Measurements from ENCODE around the gene GNA12.

The GNA12 gene

DNA sequence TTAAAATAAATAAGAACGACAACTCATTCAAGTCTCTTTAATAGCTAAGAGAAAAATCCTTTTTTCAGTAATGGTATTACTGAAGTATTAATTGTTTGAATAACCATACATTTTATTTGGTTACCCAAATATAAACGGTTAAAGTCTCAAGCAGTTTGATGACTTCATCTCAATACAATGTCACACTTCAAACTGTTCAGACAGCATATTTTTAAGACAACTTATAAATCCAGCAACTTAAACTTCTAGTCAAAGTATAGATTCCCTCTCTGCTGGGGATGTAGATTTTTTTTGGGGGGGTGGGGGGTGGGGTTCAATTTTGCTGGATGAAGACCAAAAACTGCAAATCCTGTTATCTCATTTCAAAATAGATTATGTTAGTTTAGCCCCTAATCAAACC lies 42.0 kb downstream of the GNA12 start:
- DNase-seq (ENCODE audit: low spot score), result no peak

DNA sequence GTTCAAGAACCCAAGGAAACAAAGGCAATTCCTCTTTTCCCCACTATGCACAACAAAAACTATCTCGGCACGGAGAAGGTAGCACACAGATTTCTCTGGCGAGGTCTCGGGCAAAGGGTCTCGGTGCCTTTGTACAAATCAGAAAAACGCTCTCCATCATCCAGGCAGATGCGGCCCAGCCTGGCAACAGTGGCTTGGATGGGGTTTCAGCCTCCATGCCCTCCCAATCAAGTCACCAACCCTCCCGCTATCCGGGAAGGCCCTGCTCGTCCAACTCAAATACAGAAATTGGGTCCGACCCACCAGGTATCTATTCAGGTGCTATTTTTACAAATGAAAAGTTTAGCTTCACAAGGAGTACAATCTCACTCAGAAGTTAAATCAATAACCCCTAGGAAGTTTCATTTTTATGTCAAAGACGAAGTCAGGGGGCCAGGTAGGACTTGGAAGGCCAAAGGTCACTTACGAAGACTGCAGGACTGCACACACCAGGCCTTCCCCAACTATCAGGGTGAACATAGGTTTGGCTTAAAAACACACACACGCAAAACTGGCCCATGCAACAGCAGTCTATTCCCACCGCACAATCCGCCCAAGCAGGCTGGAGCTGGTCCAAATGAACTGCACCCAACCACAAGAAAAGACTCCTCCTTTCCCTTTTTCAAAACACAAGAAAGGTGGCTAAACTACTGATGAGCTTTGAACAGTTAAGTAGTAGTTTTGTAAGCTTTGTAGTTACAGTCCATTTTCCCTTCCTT lies 43.0 kb downstream of the GNA12 start:
- DNase-seq (ENCODE audit: low spot score), result peak; percentile 55

DNA sequence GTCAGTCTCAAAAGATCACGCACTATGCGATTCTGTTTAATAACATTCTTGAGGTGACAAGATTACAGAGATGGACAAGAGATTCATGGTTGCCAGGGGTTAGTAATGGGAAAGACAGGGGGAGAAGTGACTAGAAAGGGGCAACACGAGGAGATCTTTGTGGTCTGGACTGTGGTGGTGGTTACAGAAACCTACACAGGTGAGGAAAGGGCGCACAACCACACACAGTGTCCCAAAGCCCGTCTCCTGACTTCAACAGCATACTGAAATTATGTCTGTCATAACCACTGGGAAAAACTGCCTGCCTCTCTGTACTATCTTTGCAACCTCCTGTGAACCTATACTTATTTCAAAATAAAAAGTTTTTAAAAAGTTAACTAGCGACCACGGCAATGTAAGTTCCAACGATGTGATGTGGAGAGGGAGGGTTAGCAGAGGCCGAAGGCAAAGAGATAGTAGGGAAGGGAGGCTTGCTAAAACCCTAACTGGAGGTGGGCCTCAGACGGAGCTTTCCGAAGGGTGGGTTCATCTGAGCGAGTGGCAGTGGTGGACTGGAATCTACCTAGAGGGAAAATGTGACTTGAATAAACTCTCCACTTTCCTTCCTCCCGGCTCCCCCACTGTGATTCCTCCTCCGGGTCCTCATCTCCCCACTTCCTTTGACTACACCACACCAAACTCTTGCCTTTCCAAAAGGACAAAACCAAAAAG lies 43.7 kb downstream of the GNA12 start:
- no peak for DNase-seq (ENCODE audit: low spot score)

DNA sequence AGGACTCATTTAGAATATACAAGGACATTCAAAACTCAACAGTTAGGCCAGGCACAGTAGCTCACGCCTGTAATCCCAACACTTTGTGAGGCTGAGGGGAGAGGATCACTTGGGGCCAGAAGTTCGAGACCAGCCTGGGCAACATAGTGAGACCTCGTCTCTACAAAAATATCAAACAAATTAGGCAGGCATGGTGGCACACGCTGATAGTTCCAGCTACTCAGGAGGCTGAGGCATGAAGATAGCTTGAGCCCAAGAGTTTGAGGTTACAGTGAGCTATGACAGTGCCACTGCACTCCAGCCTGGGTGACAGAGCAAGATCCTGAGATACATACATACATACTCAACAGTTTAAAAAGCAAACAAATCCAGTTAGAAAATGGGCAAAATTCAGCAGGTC lies 44.9 kb downstream of the GNA12 start:
- DNase-seq (ENCODE audit: low spot score), result no peak

DNA sequence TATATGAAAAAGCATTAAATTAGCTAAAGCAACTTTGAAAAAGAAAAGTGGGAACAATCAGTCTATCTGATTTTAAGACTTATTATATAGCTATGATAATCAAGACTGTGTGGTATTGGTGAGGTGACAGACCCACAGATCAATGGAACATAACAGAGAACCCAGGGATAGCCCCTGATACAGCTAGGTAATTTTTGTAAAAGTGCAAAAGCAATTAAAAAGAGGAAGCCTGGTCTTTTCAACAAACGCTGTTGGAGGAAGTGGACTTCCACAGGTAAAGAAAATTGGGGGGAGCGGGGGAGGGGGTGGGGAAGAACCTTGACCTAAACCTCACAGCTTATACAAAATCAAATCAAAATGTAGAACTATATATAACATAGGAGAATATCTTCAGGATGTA lies 45.4 kb downstream of the GNA12 start:
- DNase-seq (ENCODE audit: low spot score), result no peak

DNA sequence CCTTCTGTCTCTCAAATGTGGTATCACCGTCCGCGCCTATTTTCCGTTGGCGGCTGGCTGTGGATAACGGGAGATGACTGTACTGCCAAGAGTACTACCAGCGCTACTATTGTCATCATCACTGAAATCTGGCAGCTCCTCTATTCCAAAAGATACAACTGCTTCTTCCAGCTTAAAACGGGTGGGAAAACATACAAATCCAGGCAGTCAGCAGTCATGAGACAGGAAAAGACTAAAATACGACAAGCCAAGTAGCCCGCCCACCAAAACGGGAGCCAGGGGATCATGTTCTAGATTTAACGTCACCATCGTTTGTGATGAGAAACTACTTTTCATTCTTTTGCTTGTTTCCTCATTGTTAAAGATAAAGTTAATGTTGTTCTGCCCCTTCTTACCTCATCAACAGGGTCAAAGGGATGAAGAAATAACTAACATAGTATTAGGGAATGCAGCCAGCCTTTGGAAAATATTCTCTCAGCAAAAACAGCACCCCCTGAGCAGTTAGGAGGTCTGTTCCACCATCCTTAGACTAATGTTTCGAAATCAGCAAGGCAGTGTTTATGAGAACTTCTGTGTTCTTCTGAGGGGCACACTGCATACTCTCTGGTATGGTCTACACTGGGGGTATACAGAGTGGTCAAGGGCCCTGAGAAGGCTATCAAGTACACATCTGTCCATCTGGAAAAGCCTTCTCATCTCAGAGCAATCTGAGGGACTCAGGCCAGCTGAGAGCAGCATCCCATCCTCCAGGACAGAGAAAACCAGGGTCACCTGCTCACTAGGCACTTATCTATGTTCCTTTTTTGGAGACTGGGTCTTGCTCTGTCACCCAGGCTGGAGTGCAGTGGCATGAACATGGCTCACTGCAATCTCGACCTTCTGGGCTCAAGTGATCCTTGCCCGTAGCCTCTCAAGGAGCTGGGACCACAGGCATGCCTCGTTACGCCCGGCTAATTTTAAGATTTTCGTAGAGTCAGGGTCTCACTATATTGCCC lies 47.5 kb downstream of the GNA12 start:
- peak; percentile 65 for DNase-seq (ENCODE audit: low spot score)

DNA sequence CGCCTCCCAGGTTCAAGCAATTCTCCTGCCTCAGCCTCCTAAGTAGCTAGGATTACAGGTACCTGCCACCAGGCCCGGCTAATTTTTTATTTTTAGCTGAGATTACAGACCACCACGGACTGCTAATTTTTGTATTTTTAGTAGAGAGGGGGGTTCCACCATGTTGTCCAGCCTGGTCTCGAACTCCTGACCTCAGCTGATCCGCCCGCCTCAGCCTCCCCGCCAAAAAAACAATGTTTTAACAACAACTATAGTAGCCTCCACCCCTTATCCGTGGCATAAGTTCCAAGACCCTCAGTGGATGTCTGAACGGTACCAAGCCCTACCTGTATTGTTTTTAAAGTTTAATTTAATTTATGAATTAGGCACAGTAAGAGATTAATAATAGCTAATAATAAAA lies 48.2 kb downstream of the GNA12 start:
- no peak for DNase-seq (ENCODE audit: low spot score)

DNA sequence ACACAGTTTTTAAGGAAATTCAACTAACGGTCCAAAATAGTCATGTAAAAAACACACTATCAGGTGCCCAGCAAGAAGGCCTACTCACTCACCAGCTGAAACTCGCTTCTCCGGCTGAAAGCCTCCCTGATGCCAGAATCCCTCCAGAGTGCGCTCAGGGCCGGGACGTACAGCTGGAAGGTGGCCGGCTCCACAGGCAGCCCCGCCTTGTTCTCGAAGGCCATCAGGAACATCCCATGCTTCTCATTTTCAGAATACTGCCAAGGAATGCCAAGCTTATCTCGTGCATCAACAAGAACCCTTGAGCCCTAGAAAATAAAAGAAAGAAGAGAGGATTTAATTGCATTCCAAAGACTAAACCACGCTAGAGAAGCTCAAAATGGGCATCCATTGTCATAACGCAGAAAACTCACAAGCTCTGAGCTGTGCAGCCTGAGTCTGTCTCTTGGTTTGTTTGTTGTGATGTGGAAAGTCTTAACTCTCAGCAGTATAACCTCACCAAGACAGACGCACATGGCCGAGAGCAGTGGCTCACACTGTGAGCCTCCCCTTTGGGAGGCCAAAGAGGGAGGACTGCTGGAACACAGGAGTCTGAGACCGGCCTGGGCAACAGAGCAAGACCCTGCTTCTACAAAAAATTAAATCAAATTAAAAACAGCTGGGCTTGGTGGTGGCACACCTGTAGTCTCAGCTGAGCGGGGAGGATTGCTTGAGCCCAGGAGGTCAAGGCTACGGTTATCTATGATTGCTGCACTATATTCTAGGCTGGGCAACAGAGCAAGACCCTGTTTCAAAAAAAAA lies 49.1 kb downstream of the GNA12 start:
- no peak for DNase-seq (ENCODE audit: low spot score)

DNA sequence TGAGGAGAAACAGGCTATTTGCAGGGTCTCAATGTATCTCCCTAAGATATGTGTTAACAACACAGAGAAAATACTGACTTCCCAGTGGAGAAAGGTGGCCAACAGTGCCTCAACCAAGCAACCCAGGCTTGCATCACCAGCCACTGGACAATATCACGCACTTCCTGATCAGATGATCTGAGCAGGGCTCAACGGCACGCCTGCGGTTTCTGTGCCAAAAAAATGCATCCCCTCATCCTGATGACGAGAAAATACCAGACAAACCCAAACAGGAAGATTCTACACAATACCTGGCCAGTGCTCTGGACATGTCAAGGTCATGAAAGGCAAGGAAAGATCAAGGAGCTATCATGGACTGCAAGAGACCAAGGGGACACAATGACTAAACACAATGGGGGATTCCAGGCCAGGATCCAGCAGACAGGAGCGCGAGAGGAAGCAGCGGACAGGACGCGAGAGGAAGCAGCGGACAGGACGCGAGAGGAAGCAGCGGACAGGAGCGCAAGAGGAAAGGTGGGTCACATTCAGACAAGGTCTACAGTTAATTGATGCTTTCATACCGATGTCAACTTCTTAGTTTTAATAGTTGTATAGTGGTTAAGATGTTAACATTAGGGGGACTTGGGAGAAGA lies 51.1 kb downstream of the GNA12 start:
- DNase-seq (ENCODE audit: low spot score), result no peak

DNA sequence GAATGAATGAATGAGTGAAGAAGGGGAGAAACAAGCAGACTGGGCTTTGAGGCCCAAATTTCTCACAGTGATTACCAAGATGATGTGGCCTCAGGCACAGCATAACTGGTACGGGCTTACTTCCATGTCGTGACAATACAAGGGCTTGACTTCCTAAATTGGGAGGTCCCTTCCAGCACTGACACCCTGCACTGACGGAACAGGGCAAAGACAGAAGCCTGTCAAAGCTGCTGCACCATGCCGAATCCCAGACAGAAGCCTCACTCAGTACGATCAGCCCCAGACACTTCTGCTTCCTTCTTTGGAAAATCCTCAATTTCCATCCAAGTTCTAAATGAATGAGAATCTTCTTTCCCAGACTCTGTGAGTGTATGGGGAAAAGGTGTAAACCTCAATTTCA lies 51.9 kb downstream of the GNA12 start:
- DNase-seq (ENCODE audit: low spot score), result no peak

DNA sequence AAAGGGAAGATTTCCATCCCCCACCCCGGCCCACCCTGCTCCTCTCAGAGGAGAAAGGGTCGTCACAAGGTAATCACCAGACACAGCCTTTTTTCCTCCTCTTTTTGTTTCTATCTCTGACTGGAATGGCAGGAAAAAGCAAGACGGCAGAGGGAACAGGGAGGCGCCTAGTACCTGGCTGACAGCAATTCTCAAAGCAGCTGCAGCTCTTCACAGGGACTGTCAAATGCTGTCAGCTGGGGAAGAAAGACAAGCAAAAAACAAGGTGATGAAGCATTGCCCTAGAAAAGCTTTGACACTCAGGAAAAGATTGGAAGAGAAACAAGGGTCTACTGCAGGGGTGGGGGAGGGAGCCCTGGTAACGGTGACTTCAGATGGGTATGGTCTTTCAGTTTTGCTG lies 52.7 kb downstream of the GNA12 start:
- no peak for DNase-seq (ENCODE audit: low spot score)

DNA sequence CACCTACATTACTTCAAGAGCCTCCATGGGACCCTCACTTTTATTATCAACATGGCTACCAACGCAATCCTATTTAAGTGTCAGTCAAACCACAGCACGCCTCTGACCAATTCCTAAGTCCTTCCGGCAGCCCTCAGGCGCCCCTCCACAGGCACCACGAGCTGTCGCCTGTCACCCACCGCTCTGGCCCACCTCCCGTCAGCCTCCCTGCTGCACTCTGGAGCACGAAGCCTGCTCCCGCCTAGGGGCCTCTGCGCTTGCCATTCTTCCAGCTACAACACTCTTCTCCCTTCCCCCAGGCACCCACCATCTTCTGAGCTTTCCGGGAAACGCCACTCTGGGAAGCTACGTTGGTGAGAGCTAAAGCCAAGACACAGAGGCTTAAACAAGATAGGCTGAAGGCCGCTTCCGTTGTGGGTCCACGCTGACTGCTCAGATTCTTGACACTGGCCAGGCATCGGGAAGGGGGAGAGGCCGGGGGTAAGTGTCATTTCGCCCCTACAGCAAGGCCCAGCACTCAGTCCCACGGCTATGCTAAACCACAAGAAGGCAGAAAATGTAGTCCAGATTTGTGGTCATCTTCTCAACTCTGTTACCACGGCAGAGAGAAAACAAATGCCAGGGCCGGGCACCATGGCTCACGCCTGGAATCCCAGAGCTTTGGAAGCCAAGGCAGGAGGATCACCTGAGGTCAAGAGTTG lies 56.7 kb downstream of the GNA12 start:
- DNase-seq (ENCODE audit: low spot score), result no peak

DNA sequence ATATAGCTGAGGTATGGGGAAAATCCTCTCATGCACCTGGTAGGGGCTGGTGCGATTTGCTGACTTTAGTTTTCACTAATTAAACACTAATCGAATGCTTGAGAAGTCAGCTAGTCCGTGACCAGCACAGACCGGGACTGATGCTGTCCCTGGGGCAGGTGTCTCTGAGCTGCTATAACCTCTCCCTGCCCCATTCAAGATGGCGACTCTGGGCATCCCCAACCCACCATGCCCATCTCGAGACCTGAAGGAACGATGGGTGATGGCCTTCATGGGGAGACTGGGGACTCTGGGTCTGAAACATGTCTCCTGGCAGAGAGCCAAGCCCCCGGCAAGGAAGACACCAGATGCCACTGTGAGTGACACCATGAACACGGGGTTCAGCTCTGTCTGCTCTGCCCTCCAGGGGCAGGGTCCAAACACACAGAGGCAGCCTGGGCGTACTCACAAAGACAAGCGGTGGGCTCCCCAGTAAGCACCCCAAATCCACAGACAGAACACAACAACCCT lies 57.4 kb downstream of the GNA12 start:
- no peak for DNase-seq (ENCODE audit: low spot score)

DNA sequence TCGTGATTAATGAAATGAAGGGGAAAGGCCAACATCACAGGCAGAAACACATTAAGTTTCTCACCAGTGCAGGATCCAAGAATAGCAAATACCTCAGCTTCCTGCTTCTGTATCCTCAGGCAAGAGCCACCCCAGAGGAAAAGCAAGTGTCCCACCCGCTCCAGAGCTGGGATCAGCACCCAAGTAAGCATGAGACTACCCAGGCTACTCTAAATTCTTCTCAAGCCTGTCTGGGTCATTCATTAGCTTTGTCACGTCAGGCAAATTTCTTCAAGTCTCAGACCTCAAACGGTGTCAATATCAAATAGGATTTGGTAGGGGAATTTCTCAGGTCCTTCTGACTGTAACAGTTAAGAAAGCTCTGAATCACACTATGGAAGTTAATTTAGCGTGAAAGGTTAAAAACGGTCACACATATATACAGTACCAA lies 59.0 kb downstream of the GNA12 start:
- DNase-seq (ENCODE audit: low spot score), result no peak

DNA sequence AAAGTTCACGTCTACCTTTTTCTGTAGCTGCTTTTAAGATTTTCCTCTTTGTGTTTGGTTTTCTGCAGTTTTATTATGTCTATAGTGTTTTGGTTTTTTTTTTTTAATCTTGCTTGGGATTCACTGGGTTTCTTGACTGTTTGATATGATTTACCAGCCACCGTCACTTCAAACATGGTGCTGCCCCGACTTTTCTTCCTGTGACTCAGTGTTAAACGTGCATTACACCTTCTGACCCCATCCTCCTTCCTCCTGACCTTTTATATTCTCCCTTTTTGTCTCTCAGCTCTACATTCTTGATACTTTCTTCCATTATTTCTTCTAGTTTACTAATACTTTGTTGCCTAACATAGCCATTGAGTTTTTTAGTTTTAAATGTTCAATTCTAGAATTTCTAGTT lies 61.5 kb downstream of the GNA12 start:
- DNase-seq (ENCODE audit: low spot score), result no peak

DNA sequence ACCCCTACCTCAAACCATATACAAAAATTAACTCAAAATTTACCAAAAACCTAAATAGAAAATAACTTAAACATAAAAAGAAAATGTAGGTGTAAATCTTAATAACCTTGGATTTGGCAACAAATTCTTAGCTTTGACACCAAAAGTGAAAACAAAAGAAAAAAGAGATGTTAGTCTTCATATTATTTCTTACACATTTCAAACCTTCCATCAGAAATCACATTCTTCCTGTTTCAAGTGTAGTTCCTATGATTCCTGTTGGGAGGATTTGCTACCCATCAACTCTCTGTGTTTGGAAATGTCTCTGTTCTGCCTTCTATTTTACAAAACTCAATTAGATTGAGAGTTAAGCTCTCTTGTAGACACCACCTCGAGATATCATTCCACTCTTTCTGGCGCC lies 62.0 kb downstream of the GNA12 start:
- no peak for DNase-seq (ENCODE audit: low spot score)

DNA sequence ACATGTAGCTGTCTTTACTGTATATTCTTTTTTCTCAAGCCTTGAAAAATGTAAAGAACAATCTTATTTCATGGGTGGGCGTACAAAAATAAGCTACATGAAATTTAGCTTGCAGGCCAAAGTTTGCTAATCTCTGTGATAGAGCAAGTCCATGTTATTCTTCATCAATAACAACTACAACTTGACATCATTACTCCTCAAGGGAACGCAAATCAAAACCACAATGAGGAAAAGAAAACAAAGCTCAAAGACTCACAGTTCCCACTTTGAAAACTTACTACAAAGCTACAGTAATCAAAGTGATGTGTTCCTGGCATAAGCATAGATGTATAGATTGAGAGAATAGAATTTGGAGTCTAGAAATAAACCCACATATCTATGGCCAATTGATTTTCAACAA lies 62.5 kb downstream of the GNA12 start:
- no peak for DNase-seq (ENCODE audit: low spot score)

DNA sequence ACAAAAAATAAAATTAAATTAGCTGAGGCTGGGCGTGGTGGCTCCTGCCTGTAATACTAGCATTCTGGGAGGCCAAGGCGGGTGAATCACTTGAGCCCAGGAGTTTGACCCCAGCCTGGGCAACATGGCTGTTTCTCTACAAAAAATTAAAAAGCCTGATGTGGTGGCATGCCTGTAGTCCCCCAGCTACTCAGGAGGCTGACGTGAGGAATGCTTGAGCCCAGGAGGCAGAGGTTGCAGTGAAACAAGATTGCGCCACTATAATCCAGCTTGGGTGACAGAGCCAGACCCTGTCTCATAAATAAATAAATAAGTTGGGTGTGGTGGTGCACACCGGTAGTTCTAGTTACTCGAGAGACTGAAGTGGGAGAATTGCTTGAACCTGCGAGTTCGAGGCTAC lies 65.1 kb downstream of the GNA12 start:
- DNase-seq (ENCODE audit: low spot score), result no peak

DNA sequence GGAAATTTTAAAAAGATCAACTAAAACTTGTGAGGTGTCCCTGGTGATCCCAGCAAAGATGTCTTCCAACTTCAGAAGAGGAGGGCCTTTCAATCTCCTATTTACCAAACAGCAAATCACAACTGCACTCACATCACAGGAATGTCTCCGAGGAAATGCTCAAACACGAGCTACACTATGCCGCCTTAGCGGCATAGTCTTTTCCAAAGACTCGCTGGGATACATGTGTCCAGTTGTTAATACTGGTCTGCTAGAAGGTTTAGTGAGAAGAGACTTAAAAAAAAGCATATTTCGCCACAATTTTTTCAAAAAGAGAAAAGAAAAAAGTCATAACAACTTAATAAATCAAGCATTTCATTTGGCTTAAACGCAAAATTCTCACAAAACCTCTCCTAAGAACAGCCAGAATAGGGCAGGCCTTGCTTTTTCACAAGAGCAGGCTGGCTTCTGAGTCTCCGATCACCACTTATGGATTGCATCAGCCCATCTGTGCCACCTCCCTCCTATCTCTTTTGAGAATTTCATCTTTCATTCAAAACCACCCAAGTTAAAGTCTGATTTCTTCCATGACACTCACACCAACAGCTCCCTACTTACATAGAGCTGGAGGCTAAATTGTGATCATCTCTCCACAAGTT lies 66.1 kb downstream of the GNA12 start:
- DNase-seq (ENCODE audit: low spot score), result no peak

DNA sequence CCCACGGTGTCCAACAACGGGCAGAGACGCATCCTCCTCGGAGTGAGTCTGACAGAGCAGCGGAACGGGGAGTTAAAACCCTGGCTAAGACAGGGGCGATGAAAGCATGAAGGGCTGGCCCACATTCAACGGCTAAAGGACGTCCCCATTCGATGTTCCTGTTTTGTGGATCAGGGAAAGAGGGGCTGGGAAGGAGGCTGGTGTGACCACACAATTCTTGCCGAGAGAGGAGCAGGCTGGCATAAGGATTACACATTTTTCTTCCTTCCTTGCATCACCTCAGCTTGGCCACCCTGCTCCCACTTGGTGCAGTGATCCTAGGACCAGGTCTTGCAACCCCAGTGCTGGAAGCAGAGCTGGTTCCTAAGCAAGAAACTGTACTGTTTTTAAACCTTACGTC lies 67.7 kb downstream of the GNA12 start:
- no peak for DNase-seq (ENCODE audit: low spot score)

Measured in Ammon's horn (tissue), 1 donor.